T-helper 1 cell treated with Interleukin-12 subunit alpha and Interleukin-12 subunit beta and Interleukin-4 antibody, amounts not matched to agents 30 μg/mL and 1 μg/mL, for 36 hours (primary cell): ENCODE measurements around the gene VPS37B.
"Not testable (repeated sequence)": the region's sequence is repeated elsewhere in the genome, so short reads cannot be mapped to it uniquely, and the experiment has no call there.

Experiments used
- H3K27ac Mint-ChIP-seq: one replicate; pipeline ENCODE4 v1.8.0; 2021; ENCODE audit warnings: mild to moderate bottlenecking, mixed read lengths
- H3K27me3 Mint-ChIP-seq: one replicate; pipeline ENCODE4 v1.8.0; 2021; ENCODE audit warnings: low read depth, mixed read lengths
- H3K36me3 Mint-ChIP-seq: one replicate; pipeline ENCODE4 v1.8.0; 2021; ENCODE audit warnings: low read depth, mixed read lengths
- H3K4me1 Mint-ChIP-seq: one replicate; pipeline ENCODE4 v1.8.0; 2021; ENCODE audit warnings: low read depth, mixed read lengths
- H3K4me3 Mint-ChIP-seq: one replicate; pipeline ENCODE4 v1.8.0; 2021; ENCODE audit warnings: mild to moderate bottlenecking, moderate library complexity, mixed read lengths
- H3K9me3 Mint-ChIP-seq: one replicate; pipeline ENCODE4 v1.8.0; 2021; ENCODE audit warnings: mixed read lengths

VPS37B gene

GRCh38 chr12:122927756-122928403 lies 32.0 kb upstream of the VPS37B start:
- Mint-ChIP-seq H3K27me3 (no peaks in the 10 kb centered on the region), H3K27ac (no peak overlapping the region), H3K9me3 (no peaks in the 10 kb centered on the region), H3K4me3 (no peak overlapping the region), H3K4me1 (peaks cover 7% of the 10 kb centered on the region), H3K36me3 (no peaks in the 10 kb centered on the region)

GRCh38 chr12:122921917-122922316 lies 26.0 kb upstream of the VPS37B start:
- no peak overlapping the region for H3K27ac Mint-ChIP-seq
- H3K4me3 Mint-ChIP-seq: no peak overlapping the region
- peaks cover 9% of the 10 kb centered on the region for H3K4me1 Mint-ChIP-seq

DNA sequence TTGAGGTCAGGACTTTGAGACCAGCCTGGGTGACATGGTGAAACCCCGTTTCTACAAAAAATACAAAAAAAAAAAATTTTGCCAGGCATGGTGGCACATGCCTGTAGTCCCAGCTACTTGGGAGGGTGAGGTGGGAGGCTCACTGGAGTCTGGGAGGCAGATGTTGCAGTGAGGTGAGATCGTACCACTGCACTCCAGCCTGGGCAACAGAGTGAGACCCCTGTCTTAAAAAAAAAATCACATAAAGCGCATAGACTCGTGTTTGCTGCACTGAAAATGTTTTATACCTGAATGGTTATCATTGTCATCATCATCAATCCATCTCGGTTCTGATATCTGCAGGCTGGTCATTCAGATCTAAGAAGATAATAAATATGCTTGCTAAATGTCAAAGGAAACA lies 24.8 kb upstream of the VPS37B start:
- Mint-ChIP-seq H3K27me3 (peaks cover 6% of the 10 kb centered on the region), H3K4me3 (no peak overlapping the region), H3K27ac (no peak overlapping the region), H3K4me1 (peaks cover 7% of the 10 kb centered on the region), H3K36me3 (no peaks in the 10 kb centered on the region), H3K9me3 (no peaks in the 10 kb centered on the region)

More at GRCh38 chr12:122921917-122922316, 26.0 kb upstream of the VPS37B start:
- Mint-ChIP-seq H3K36me3 (no peaks in the 10 kb centered on the region), H3K9me3 (no peaks in the 10 kb centered on the region), H3K27me3 (peaks cover 6% of the 10 kb centered on the region)

GRCh38 chr12:122918827-122919226 lies 22.9 kb upstream of the VPS37B start:
- Mint-ChIP-seq H3K27me3 (peaks cover 8% of the 10 kb centered on the region), H3K27ac (no peak overlapping the region), H3K4me3 (no peak overlapping the region)

DNA sequence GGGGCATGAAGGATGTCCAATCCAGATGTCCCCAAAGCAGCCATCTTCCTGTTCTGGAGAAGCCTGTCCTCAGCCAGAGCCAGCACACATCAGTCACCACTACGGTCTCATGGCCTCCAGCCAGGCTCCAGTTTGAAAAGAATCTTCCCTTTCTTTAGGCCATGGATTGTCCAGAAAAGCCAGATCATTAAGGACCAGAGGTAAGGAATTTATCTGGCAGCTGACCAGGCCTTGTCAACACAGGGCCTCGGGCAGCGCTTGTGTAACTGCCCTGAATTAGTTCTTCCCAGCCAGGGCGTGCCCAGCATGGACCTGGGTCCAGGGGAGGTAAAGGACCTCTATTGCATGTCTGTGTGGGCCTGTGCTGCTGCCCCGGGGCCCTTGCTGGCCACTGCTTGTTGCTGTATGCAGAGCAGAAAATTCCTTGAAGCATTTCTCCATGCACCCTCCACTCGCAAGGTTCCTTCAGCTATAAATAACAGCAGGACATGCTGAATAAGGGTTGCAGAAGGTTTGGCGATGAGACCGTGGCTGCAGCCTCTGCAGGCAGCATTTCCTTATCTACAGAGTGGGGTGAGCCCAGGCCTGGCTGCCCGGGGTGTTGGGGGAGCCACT lies 21.7 kb upstream of the VPS37B start:
- H3K27me3 Mint-ChIP-seq: peaks cover 11% of the 10 kb centered on the region
- no peak overlapping the region for H3K4me3 Mint-ChIP-seq
- no peaks in the 10 kb centered on the region for H3K9me3 Mint-ChIP-seq
- H3K36me3 Mint-ChIP-seq: no peaks in the 10 kb centered on the region
- H3K27ac Mint-ChIP-seq: no peak overlapping the region
- peaks cover 7% of the 10 kb centered on the region for H3K4me1 Mint-ChIP-seq

More at GRCh38 chr12:122918827-122919226, 22.9 kb upstream of the VPS37B start:
- Mint-ChIP-seq H3K9me3 (no peaks in the 10 kb centered on the region), H3K36me3 (no peaks in the 10 kb centered on the region), H3K4me1 (peaks cover 7% of the 10 kb centered on the region)

- Mint-ChIP-seq H3K27ac (no peak overlapping the region), H3K36me3 (no peaks in the 10 kb centered on the region), H3K4me3 (no peak overlapping the region), H3K9me3 (no peaks in the 10 kb centered on the region), H3K27me3 (peaks cover 17% of the 10 kb centered on the region), H3K4me1 (no peaks in the 10 kb centered on the region)
Observed at GRCh38 chr12:122909442-122910288, 13.7 kb upstream of the VPS37B start.

GRCh38 chr12:122908915-122909314 lies 13.0 kb upstream of the VPS37B start:
- Mint-ChIP-seq H3K27me3 (peaks cover 18% of the 10 kb centered on the region), H3K36me3 (no peaks in the 10 kb centered on the region), H3K4me1 (peaks cover under 1% of the 10 kb centered on the region), H3K4me3 (no peak overlapping the region), H3K9me3 (no peaks in the 10 kb centered on the region), H3K27ac (no peak overlapping the region)

DNA sequence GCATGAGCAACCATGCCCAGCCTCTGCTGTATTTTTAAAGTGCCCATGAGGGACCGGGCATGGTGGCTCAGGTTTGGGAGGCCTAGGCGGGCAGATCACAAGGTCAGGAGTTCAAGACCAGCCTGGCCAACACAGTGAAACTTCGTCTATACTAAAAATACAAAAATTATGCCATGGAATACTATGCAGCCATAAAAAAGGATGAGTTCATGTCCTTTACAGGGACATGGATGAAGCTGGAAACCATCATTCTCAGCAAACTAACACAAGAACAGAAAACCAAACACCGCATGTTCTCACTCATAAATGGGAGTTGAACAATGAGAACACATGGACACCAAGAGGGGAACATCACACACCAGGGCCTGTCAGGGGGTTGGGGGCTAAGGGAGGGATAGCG lies 9.3 kb upstream of the VPS37B start:
- Mint-ChIP-seq H3K4me1 (peaks cover 25% of the 10 kb centered on the region), H3K27me3 (peaks cover 25% of the 10 kb centered on the region)
- not testable (repeated sequence) for H3K36me3 Mint-ChIP-seq, H3K27ac Mint-ChIP-seq, H3K9me3 Mint-ChIP-seq, H3K4me3 Mint-ChIP-seq

- no peaks in the 10 kb centered on the region for H3K9me3 Mint-ChIP-seq
- H3K27me3 Mint-ChIP-seq: peaks cover 14% of the 10 kb centered on the region
- no peak overlapping the region for H3K27ac Mint-ChIP-seq
- peaks cover 39% of the 10 kb centered on the region for H3K4me1 Mint-ChIP-seq
- no peak overlapping the region for H3K4me3 Mint-ChIP-seq
- no peaks in the 10 kb centered on the region for H3K36me3 Mint-ChIP-seq
Observed at GRCh38 chr12:122903693-122904034, 7.7 kb upstream of the VPS37B start.

DNA sequence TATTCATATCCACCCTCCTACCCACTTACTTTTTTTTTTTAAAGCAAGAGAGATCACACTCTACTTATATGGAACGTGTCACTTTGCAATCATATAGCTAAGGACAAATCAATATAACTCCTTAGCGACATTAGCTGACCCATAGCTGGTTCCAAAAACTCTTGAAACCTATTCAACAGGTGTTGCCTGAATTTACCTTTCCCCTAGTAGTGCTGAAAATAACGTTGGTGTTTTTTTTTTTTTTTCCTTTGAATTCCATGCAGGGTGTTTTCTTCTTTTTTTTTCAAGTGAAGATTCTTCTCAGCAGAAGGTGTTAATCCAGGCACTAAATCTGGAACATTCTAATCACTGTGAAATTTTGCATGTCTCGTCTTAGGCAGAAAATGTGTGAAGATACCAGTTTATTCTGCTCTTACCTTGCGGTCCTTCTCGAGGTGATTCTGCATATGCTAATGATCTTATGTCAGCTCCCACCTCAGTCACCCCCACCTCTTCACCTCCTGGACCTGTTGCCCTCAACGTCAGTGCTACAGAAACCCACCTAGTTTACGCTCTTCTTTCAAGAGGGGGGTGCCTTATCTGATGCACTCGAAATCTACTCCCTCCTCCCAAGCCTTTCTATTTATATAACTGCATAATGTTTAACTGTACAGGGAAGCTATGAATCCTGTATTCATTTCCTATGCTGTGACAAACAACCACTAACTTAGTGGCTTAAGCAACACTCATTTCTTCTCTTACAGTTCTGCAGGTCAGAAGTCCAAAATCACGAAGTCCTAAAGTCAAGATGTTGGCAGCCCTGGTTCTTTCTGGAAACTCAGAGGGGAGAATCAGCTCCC lies 7.1 kb upstream of the VPS37B start:
- Mint-ChIP-seq H3K4me3 (no peak overlapping the region), H3K27me3 (peaks cover 14% of the 10 kb centered on the region), H3K4me1 (peaks cover 45% of the 10 kb centered on the region), H3K27ac (peak overlapping the region; percentile 13), H3K36me3 (peaks cover 2% of the 10 kb centered on the region), H3K9me3 (no peaks in the 10 kb centered on the region)

- peaks cover 4% of the 10 kb centered on the region for H3K9me3 Mint-ChIP-seq
- peaks cover 14% of the 10 kb centered on the region for H3K36me3 Mint-ChIP-seq
- H3K4me3 Mint-ChIP-seq: peak overlapping the region; percentile 34
- H3K4me1 Mint-ChIP-seq: peaks cover 61% of the 10 kb centered on the region
- peak overlapping the region; percentile 78 for H3K27ac Mint-ChIP-seq
- H3K27me3 Mint-ChIP-seq: peaks cover 14% of the 10 kb centered on the region
Observed at GRCh38 chr12:122899887-122900286, 4.0 kb upstream of the VPS37B start.

GRCh38 chr12:122896662-122897061 lies 738 bp upstream of the VPS37B start:
- H3K4me1 Mint-ChIP-seq: peaks cover 65% of the 10 kb centered on the region
- H3K27ac Mint-ChIP-seq: peak overlapping the region; percentile 95
- H3K4me3 Mint-ChIP-seq: peak overlapping the region; percentile 90
- no peaks in the 10 kb centered on the region for H3K27me3 Mint-ChIP-seq
- peaks cover 23% of the 10 kb centered on the region for H3K36me3 Mint-ChIP-seq
- peaks cover 4% of the 10 kb centered on the region for H3K9me3 Mint-ChIP-seq

GRCh38 chr12:122895320-122895703 lies 612 bp downstream of the VPS37B start:
- Mint-ChIP-seq H3K9me3 (peaks cover 4% of the 10 kb centered on the region), H3K27me3 (no peaks in the 10 kb centered on the region), H3K36me3 (peaks cover 25% of the 10 kb centered on the region), H3K27ac (peak overlapping the region; percentile 95), H3K4me1 (peaks cover 66% of the 10 kb centered on the region), H3K4me3 (peak overlapping the region; percentile 90)
